Adrenal gland (tissue), 5 donors: ENCODE results near the gene CENPL.

ENCODE experiments used
- POLR2A ChIP-seq, 2 donors: fragments of 450-650 bp; IDR thresholded peaks; one replicate each; pipeline ENCODE4 v1.6.1; 2017; ENCODE audit warnings: antibody characterized with exemption in 2 of 2, mild to moderate bottlenecking in 2 of 2, moderate library complexity in 1 of 2
- TF ChIP-seq, protein P1 (sequence below), 6 experiments: fragments of 450-650 bp in 4 of 6; fragments of 200-600 bp in 2 of 6; sonication (generic) in 1 of 6; IDR thresholded peaks; 1 replicate in 5 of 6; 2 replicates in 1 of 6; pipeline versions ENCODE4 v1.5.1 to v1.8.0; 2016 to 2021; ENCODE audit warnings: antibody characterized with exemption in 6 of 6, mild to moderate bottlenecking in 2 of 6, moderate library complexity in 1 of 6
- donor health status: DM: no; HTN: no; CAD: no.

GRCh38 chr1:173870252-173871075 lies 45.8 kb upstream of the CENPL start:
- TF ChIP-seq, protein P1, sequence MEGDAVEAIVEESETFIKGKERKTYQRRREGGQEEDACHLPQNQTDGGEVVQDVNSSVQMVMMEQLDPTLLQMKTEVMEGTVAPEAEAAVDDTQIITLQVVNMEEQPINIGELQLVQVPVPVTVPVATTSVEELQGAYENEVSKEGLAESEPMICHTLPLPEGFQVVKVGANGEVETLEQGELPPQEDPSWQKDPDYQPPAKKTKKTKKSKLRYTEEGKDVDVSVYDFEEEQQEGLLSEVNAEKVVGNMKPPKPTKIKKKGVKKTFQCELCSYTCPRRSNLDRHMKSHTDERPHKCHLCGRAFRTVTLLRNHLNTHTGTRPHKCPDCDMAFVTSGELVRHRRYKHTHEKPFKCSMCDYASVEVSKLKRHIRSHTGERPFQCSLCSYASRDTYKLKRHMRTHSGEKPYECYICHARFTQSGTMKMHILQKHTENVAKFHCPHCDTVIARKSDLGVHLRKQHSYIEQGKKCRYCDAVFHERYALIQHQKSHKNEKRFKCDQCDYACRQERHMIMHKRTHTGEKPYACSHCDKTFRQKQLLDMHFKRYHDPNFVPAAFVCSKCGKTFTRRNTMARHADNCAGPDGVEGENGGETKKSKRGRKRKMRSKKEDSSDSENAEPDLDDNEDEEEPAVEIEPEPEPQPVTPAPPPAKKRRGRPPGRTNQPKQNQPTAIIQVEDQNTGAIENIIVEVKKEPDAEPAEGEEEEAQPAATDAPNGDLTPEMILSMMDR (IDR thresholded peaks at IDR 0.05), result no peak
- TF ChIP-seq POLR2A (IDR thresholded peaks at IDR 0.05), result peak in 1 of 2 donors; percentile 75
